GM21619 (cell line): ENCODE measurements around the gene JAK2.
"Not testable (repeated sequence)": the region's sequence is repeated elsewhere in the genome, so short reads cannot be mapped to it uniquely, and the experiment has no call there.

Experiments
- ATAC-seq: cut with Tn5 transposase; IDR thresholded peaks from one replicate; pipeline ENCODE4 v1.9.1; 2021; ENCODE audit not compliant: unreplicated experiment

The JAK2 gene

GRCh38 chr9:5041390-5042115 is 56.5 kb downstream of the JAK2 start:
- no peak for ATAC-seq

- no peak for ATAC-seq
These were observed 57.6 kb downstream of the JAK2 start for GRCh38 chr9:5042661-5043178.

GRCh38 chr9:5043381-5043780 is 58.3 kb downstream of the JAK2 start:
- no peak for ATAC-seq

GRCh38 chr9:5044160-5044559 is 59.1 kb downstream of the JAK2 start:
- no peak for ATAC-seq

GRCh38 chr9:5052838-5053237 is 67.8 kb downstream of the JAK2 start:
- no peak for ATAC-seq

- ATAC-seq = no peak
These were observed 77.6 kb downstream of the JAK2 start for GRCh38 chr9:5062631-5063030.

- no peak for ATAC-seq
These were observed 87.8 kb downstream of the JAK2 start for GRCh38 chr9:5072871-5073270.

GRCh38 chr9:5073701-5074100 is 88.6 kb downstream of the JAK2 start:
- ATAC-seq = peak; percentile 56

- no peak for ATAC-seq
These were observed 100.9 kb downstream of the JAK2 start for GRCh38 chr9:5085993-5086392.

GRCh38 chr9:5089737-5090136 is 104.7 kb downstream of the JAK2 start:
- ATAC-seq = no peak

- no peak for ATAC-seq
These were observed 110.7 kb downstream of the JAK2 start for GRCh38 chr9:5095795-5096194.

GRCh38 chr9:5099466-5099865 is 114.4 kb downstream of the JAK2 start:
- ATAC-seq = no peak

- ATAC-seq = not testable (repeated sequence)
These were observed 116.1 kb downstream of the JAK2 start for GRCh38 chr9:5101127-5101526.

- ATAC-seq = not testable (repeated sequence)
These were observed 121.4 kb downstream of the JAK2 start for GRCh38 chr9:5106517-5106916.

GRCh38 chr9:5110867-5111681 is 126.0 kb downstream of the JAK2 start:
- ATAC-seq = no peak

GRCh38 chr9:5111696-5112095 is 126.6 kb downstream of the JAK2 start:
- ATAC-seq = no peak

- no peak for ATAC-seq
These were observed 127.1 kb downstream of the JAK2 start for GRCh38 chr9:5112109-5112592.

- no peak for ATAC-seq
These were observed 127.6 kb downstream of the JAK2 start for GRCh38 chr9:5112646-5113045.

GRCh38 chr9:5113523-5113922 is 128.5 kb downstream of the JAK2 start:
- ATAC-seq = no peak

- ATAC-seq = no peak
These were observed 129.1 kb downstream of the JAK2 start for GRCh38 chr9:5113994-5114748.

GRCh38 chr9:5122116-5122515 is 137.0 kb downstream of the JAK2 start:
- ATAC-seq = no peak
